T-helper 2 cell treated with Interferon-gamma antibody and Interleukin-4, amounts not matched to agents 100 ng/mL and 5 ng/mL, for 36 hours (primary cell): ENCODE results near the gene LIN9. TPM values are rescaled to one million over a fixed set of nuclear protein-coding genes. Genes with fewer than 3 reads are reported as not detected.
"Not testable (repeated sequence)": the region's sequence is repeated elsewhere in the genome, so short reads cannot be mapped to it uniquely, and the experiment has no call there.

Experiments
- intact Hi-C: fragments of 100-400 bp; cut with micrococcal nuclease; formaldehyde crosslinking; loops from one replicate; pipeline ENCODE4 v1.15.1; 2023
- total RNA-seq: library from RNA; stranded (reverse); gene quantifications from 2 replicates; pipeline ENCODE4 v1.2.3, GENCODE V29; 2022

Gene LIN9
- total RNA-seq, result 11.1 and 12.2 TPM in 2 replicates

- intact Hi-C loops, result loop anchor here (1.0 to 5.0 kb wide), 4 partner anchors 24 to 187 kb away; partner anchors contain the start of gene ACBD3
These were observed at the start of gene LIN9 for GRCh38 chr1:226308723-226309397. Gene LIN9, minus strand, starts transcription at chr1:226309164. Its CDS starts 25 bp downstream, at chr1:226309139.

- intact Hi-C loops, result no loop called here
These were observed 48.5 kb upstream of the LIN9 start for GRCh38 chr1:226357416-226357815.

GRCh38 chr1:226355669-226356551 is 46.9 kb upstream of the LIN9 start:
- intact Hi-C loops, result no loop called here

- intact Hi-C loops, result no loop called here
These were observed 46.1 kb upstream of the LIN9 start for GRCh38 chr1:226355016-226355415.

DNA sequence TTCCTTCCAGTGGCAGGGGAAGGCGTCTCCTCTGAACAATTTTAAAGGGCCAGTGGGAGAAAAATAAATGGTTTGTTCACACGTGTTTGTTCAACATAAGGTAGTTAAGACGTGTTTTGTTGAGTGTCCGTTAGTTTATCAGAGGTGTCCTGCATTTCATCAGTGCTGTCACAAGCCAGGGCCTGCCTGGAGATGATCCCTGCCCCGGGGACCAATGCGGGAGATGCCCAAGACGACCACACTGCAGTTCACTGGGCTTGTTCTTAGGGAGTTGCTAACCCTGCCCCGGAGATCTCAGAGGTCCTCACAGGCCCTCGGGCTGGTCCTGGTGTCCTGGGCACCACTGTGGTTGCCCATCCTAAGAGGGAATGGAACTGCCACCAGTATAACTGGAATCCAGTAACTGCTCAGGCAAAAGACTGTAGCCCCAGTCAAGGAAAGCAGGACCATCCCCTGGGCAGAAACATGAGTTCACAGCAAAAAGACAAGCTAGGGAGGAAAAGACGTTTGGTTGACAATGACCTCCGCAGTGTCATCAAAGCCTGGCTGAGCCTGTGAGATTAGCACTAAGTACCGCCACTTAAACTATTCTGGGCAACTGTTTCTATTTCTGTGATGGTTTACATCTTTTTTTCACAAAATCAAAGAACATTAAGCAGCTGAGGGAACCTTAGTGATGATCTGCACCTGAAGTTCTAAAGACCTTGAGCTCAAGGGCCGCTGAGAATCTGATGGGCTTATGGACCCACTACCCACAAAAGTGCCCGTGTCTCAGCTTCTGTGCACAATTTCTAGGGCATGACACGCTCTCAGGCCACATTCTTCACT is 44.9 kb upstream of the LIN9 start:
- intact Hi-C loops, result no loop called here

DNA sequence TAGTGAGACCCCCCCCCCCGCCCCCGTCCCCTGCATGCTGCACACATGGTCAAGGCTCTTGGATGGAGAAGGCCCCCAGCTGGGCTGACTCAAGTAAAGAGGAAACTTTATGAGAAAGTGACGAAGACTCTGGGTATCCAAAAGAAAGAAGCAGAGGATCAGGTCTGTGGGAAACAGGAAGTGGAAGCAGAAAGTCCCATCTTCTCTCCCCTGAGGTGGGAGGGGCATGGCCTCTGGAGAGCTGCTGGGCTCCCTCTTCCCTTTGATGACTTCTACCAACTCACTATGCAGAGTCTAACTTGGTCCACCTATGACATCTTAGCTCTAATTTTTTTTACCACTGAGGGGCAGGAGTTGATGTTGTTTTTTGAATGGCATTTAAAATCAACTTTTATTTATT is 42.7 kb upstream of the LIN9 start:
- intact Hi-C loops, result no loop called here

GRCh38 chr1:226350519-226350865 is 41.5 kb upstream of the LIN9 start:
- intact Hi-C loops, result no loop called here

GRCh38 chr1:226349801-226350518 is 41.0 kb upstream of the LIN9 start:
- intact Hi-C loops, result no loop called here

- intact Hi-C loops, result no loop called here
These were observed 40.1 kb upstream of the LIN9 start for GRCh38 chr1:226349081-226349480.

DNA sequence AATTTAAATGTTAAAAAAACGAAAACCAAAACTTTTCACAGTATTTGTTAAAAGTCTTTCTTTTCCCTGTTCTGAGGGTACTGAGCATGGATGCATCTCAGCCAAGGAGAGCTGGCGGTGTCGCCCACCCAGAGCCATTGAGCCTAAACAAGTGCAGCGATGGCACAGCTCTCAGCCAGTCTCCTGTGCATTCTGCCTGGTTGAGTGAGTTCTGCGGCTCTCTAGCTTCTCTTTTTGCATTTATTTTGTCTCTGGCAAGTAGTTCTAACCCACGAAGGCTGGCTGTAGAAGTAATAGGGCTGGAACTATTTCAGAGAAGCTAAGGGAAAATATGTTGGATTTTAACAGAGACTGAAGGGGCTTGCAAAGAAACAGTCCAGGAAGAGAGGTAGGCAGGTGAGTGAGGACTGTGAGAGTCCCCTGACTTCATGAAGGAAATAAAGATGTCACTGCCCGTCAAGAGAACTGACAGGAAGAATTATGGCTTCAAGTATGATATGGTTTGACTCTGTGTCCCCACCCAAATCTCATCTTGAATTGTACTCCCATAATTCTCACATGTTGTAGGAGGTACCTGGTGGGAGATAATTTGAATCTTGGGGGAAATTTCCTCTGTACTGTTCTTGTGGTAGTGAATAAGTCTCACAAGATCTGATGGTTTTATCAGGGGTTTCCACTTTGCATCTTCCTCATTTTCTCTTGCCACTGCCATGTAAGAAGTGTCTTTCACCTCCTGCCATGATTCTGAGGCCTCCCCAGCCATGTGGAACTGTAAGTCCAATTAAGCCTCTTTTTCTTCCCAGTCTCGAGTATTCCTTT is 35.7 kb upstream of the LIN9 start:
- intact Hi-C loops, result no loop called here

GRCh38 chr1:226342656-226343055 is 33.7 kb upstream of the LIN9 start:
- intact Hi-C loops, result no loop called here

- intact Hi-C loops, result not testable (repeated sequence)
These were observed 31.1 kb upstream of the LIN9 start for GRCh38 chr1:226340111-226340510.

DNA sequence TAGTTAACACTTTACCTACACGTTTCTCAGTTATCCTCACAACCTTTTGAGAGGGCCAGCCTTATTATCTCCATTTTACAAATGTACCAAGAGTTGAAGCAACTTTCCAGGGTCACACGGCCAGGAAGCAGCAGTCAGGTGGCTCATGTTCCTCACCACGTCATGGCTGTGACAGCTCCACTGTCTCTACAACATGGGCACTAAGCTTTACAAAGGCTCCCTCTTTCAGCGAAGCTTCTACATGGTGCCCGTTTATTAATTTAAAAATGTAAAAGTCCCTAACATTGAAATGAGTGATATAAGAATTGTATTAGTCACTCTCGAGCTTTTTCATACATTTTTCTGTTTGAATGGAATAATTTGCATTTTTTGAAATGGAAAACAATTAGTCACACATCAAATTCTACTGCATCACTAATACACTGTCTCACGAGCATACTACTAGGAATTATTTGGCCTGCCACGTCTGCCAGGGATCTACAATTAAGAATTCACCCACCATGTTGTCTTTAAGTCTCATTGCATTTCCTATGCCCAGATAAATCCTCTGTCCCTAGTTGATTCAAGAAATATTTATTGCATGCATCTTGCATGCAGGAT is 28.4 kb upstream of the LIN9 start:
- intact Hi-C loops, result no loop called here

- intact Hi-C loops, result no loop called here
These were observed 26.7 kb upstream of the LIN9 start for GRCh38 chr1:226335661-226336060.

- intact Hi-C loops, result loop anchor here (1.0 to 5.0 kb wide), 5 partner anchors 24 to 271 kb away; partner anchors contain the start of genes H3-3A and LIN9
These were observed 24.0 kb upstream of the LIN9 start for GRCh38 chr1:226332947-226333346.

GRCh38 chr1:226329237-226329636 is 20.3 kb upstream of the LIN9 start:
- intact Hi-C loops, result no loop called here

DNA sequence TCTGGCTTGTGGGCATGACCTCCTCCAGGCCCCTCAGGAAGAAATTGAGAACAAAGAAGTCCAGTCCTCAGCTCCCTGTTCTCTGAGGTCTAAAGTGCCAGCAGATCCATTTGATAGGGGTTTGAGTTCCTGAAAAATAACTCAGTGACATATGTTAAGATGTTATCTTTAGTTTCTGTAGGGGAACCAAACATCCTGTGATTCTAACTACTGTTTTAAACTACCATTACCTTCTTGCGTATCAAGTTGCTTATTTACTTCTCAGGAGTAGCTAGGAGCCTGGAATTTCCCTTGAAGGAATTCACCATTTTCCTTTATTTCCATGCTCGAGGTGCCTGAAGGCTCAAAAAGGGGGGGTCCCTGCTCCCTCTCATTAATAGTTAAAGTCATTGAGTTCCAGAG is 18.8 kb upstream of the LIN9 start:
- intact Hi-C loops, result no loop called here

DNA sequence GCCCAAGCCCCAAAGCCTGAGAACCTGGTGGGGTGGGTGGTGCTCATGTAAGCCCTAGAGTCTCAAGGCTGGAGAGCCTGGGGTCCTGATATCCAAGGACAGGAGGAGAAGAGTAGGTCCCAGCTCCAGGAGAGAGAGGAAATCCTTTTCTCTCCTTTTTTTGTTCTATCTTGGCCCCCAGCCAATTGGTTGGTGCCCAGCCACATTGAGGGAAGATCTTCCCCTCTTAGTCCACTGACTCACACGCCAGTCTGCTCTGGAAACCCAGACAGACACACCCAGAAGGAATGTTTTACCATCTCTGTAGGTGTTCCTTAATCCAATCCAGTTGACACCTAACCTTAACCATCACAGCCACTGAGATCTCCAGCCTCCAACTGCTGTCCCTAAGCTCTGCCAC is 16.2 kb upstream of the LIN9 start:
- intact Hi-C loops, result no loop called here

DNA sequence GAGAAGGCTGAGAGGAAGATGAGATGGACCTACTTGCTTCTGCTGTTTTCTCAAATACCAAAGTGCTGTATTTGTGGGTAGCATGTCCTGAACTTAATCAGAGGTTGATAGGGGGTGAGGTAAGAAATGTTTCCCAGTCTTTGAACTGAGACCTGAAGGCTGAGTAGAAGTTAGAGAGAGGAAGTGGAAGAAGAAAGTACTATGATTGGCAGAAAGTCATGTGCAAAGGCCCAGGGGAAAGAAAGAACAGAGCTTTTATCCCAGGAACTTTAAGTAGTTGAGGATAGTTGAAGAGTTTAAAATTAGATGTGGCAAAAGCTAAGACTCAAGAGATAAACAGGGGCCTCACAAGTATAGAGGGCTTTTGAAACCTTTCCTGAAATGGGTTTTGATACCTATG is 15.5 kb upstream of the LIN9 start:
- intact Hi-C loops, result no loop called here

- intact Hi-C loops, result no loop called here
These were observed 14.0 kb upstream of the LIN9 start for GRCh38 chr1:226322986-226323385.
